Neural progenitor cell (in vitro differentiated cells): ENCODE data around the gene EPB41L4A.

Experiments
- CTCF ChIP-seq: fragments of 200-600 bp; sonication (generic); IDR thresholded peaks from 2 replicates; pipeline ENCODE4 v1.5.1; 2017; ENCODE audit warnings: antibody characterized with exemption, mild to moderate bottlenecking
- EZH2 ChIP-seq: fragments of 200-600 bp; sonication (generic); IDR thresholded peaks from 2 replicates; pipeline ENCODE4 v1.6.1; 2017; ENCODE audit warnings: antibody characterized with exemption, mild to moderate bottlenecking, moderate library complexity
- EZH2phosphoT487 ChIP-seq: fragments of 200-600 bp; sonication (generic); IDR thresholded peaks from 2 replicates; pipeline ENCODE4 v1.6.1; 2017; ENCODE audit warnings: antibody characterized with exemption

DNA sequence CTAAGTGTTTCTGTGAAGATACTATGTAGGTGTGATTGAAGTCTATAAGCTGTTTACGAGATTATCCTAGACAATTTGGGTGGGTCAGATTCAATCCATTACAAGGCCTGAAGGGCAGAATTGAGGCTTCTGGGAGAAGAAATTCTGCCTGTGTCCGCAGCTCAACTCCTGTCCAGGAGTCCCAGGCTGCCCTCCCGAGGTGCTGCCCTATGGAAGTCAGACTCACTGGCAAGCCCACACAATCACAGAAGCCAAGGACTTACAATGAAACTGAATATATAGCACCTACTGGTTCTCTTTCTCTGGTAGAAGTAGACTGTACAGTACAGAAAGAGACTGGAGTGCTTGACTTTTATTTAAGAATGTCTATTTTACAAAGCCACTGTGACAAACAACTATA lies 74.5 kb downstream of the EPB41L4A start:
- TF ChIP-seq CTCF (no peak), EZH2 (no peak), EZH2phosphoT487 (no peak)
